CD4-positive, alpha-beta T cell treated with Interleukin-17A for 4 hours (primary cell): ENCODE measurements around the gene KIF22.
"Not testable (repeated sequence)": the region's sequence is repeated elsewhere in the genome, so short reads cannot be mapped to it uniquely, and the experiment has no call there.

Source experiments
- DNase-seq: peaks from one replicate; pipeline ENCODE4 v3.0.0-alpha.2; 2020; ENCODE audit warnings: mixed read lengths

Gene KIF22

GRCh38 chr16:29790183-29790948 is at the start of gene KIF22:
Gene KIF22, plus strand, starts transcription at chr16:29790751. Its CDS starts 9 bp downstream, at chr16:29790760.
- DNase-seq, result peak; percentile 100

- DNase-seq, result no peak
These were observed 47.8 kb upstream of the KIF22 start for GRCh38 chr16:29742683-29743275.

- peak; percentile 20 for DNase-seq
These were observed 47.1 kb upstream of the KIF22 start for GRCh38 chr16:29743475-29743826.

GRCh38 chr16:29743827-29744531 is 46.6 kb upstream of the KIF22 start:
- DNase-seq, result peak; percentile 63

GRCh38 chr16:29744541-29745101 is 45.9 kb upstream of the KIF22 start:
- DNase-seq, result peak; percentile 28

- peak; percentile 66 for DNase-seq
These were observed 45.3 kb upstream of the KIF22 start for GRCh38 chr16:29745121-29745852.

GRCh38 chr16:29745853-29746345 is 44.7 kb upstream of the KIF22 start, which contains the start of gene C16orf54:
Gene C16orf54, minus strand, starts transcription at chr16:29745990. Its CDS starts 1,039 bp downstream, at chr16:29744951.
- peak; percentile 93 for DNase-seq

- not testable (repeated sequence) for DNase-seq
These were observed 44.0 kb upstream of the KIF22 start for GRCh38 chr16:29746518-29746917.

GRCh38 chr16:29747947-29748759 is 42.4 kb upstream of the KIF22 start:
- no peak for DNase-seq

GRCh38 chr16:29748760-29749149 is 41.8 kb upstream of the KIF22 start:
- DNase-seq, result not testable (repeated sequence)

- DNase-seq, result no peak
These were observed 37.0 kb upstream of the KIF22 start for GRCh38 chr16:29753516-29753915.

- peak; percentile 20 for DNase-seq
These were observed 33.9 kb upstream of the KIF22 start for GRCh38 chr16:29756654-29757053.

GRCh38 chr16:29757086-29757485 is 33.5 kb upstream of the KIF22 start:
- DNase-seq, result not testable (repeated sequence)

- no peak for DNase-seq
These were observed 32.5 kb upstream of the KIF22 start for GRCh38 chr16:29757950-29758466.

- DNase-seq, result no peak
These were observed 29.8 kb upstream of the KIF22 start for GRCh38 chr16:29760567-29761279.

GRCh38 chr16:29761280-29761651 is 29.3 kb upstream of the KIF22 start:
- DNase-seq, result not testable (repeated sequence)

GRCh38 chr16:29761882-29762281 is 28.7 kb upstream of the KIF22 start:
- no peak for DNase-seq

GRCh38 chr16:29763326-29763725 is 27.2 kb upstream of the KIF22 start:
- no peak for DNase-seq

GRCh38 chr16:29765167-29766032 is 25.2 kb upstream of the KIF22 start:
- DNase-seq, result no peak

GRCh38 chr16:29766571-29766970 is 24.0 kb upstream of the KIF22 start:
- no peak for DNase-seq
